Measurements from ENCODE around the gene ERC2.

DNA sequence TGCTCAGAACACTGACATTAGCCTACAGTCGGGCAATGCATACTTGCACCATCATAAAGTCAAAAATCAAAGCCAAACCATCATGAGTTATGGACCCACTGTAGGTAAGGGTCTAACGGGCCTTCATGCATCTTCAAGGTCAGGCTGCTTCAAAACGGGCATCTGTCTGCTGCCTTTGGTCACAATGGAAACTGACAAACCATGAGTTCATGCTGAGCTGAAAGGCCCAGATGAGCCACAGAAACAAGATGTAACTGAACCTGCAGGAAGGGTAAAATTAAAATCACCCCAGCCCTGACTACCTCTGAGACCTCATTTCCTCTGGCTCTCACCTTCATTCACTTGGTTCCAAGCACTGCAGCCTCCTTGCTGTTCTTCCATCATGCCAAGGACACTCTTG, 143.8 kb downstream of the ERC2 start:
- no peak for TF ChIP-seq EZH2 (IDR thresholded peaks at IDR 0.05; ENCODE audit: low read length, missing control alignments)
- no peak for TF ChIP-seq CTCF (conservative IDR thresholded peaks at IDR 0.05 in 1 of 2, IDR thresholded peaks at IDR 0.05 in 1 of 2; ENCODE audit: low read depth in 1 of 2, low read length in 2 of 2)

Measured in fibroblast of lung (primary cell).